ENCODE data around the gene DPH2.

DNA sequence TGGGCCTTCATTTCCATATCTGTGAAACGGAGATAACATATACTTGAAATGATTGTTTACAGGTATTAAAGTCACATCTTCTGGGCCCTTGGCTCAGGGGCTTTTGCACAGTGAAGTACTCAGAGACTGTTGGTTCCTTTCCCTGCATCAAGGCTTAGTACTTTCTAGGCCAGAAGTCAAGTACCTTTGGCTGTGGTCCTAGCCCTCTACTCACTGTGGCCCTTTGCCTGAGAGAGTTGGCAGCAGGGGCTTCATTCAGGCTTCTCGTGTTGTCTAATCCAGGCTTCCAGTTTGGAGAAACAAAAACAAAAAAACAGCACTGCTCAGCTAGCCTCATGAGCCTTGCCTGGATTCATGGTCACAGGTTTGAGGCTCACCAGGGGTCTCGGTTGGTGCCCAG, 8.1 kb upstream of the DPH2 start:
- no peak for TF ChIP-seq POLR2A (IDR thresholded peaks at IDR 0.05)
- TF ChIP-seq, protein P1, sequence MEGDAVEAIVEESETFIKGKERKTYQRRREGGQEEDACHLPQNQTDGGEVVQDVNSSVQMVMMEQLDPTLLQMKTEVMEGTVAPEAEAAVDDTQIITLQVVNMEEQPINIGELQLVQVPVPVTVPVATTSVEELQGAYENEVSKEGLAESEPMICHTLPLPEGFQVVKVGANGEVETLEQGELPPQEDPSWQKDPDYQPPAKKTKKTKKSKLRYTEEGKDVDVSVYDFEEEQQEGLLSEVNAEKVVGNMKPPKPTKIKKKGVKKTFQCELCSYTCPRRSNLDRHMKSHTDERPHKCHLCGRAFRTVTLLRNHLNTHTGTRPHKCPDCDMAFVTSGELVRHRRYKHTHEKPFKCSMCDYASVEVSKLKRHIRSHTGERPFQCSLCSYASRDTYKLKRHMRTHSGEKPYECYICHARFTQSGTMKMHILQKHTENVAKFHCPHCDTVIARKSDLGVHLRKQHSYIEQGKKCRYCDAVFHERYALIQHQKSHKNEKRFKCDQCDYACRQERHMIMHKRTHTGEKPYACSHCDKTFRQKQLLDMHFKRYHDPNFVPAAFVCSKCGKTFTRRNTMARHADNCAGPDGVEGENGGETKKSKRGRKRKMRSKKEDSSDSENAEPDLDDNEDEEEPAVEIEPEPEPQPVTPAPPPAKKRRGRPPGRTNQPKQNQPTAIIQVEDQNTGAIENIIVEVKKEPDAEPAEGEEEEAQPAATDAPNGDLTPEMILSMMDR (IDR thresholded peaks at IDR 0.05) = no peak
